ENCODE measurements around the gene ZKSCAN5.

Gene ZKSCAN5

GRCh38 chr7:99504603-99505323 lies at the start of gene ZKSCAN5:
Gene ZKSCAN5 (plus strand): TSS chr7:99504662. CDS start chr7:99506045, 1,383 bp downstream.
- peak; percentile 91 for DNase-seq (ENCODE audit: low read depth, low spot score)

- DNase-seq (ENCODE audit: low read depth, low spot score): no peak
Measured at GRCh38 chr7:99455874-99456273, 48.6 kb upstream of the ZKSCAN5 start.

- DNase-seq (ENCODE audit: low read depth, low spot score): no peak
Measured at GRCh38 chr7:99456288-99456687, 48.2 kb upstream of the ZKSCAN5 start.

- DNase-seq (ENCODE audit: low read depth, low spot score): no peak
Measured at GRCh38 chr7:99457050-99457649, 47.3 kb upstream of the ZKSCAN5 start.

- no peak for DNase-seq (ENCODE audit: low read depth, low spot score)
Measured at GRCh38 chr7:99457650-99458493, 46.6 kb upstream of the ZKSCAN5 start.

- DNase-seq (ENCODE audit: low read depth, low spot score): no peak
Measured at GRCh38 chr7:99459087-99459486, 45.4 kb upstream of the ZKSCAN5 start.

- DNase-seq (ENCODE audit: low read depth, low spot score): no peak
Measured at GRCh38 chr7:99460651-99461050, 43.8 kb upstream of the ZKSCAN5 start.

- no peak for DNase-seq (ENCODE audit: low read depth, low spot score)
Measured at GRCh38 chr7:99461221-99461620, 43.2 kb upstream of the ZKSCAN5 start.

GRCh38 chr7:99465421-99465768 lies 39.1 kb upstream of the ZKSCAN5 start:
- DNase-seq (ENCODE audit: low read depth, low spot score): no peak

GRCh38 chr7:99468336-99468918 lies 36.0 kb upstream of the ZKSCAN5 start:
- no peak for DNase-seq (ENCODE audit: low read depth, low spot score)

- DNase-seq (ENCODE audit: low read depth, low spot score): no peak
Measured at GRCh38 chr7:99469381-99470065, 34.9 kb upstream of the ZKSCAN5 start.

GRCh38 chr7:99472561-99473314 lies 31.7 kb upstream of the ZKSCAN5 start, which contains the start of gene ZNF789:
Gene ZNF789 (plus strand): TSS chr7:99472890. CDS start chr7:99476457, 3,567 bp downstream.
- DNase-seq (ENCODE audit: low read depth, low spot score): peak; percentile 97

- DNase-seq (ENCODE audit: low read depth, low spot score): no peak
Measured at GRCh38 chr7:99473315-99473596, 31.2 kb upstream of the ZKSCAN5 start.

GRCh38 chr7:99476107-99476506 lies 28.4 kb upstream of the ZKSCAN5 start:
- no peak for DNase-seq (ENCODE audit: low read depth, low spot score)

GRCh38 chr7:99478464-99479440 lies 25.7 kb upstream of the ZKSCAN5 start:
- no peak for DNase-seq (ENCODE audit: low read depth, low spot score)

- DNase-seq (ENCODE audit: low read depth, low spot score): no peak
Measured at GRCh38 chr7:99485094-99485493, 19.4 kb upstream of the ZKSCAN5 start.

GRCh38 chr7:99489235-99489634 lies 15.2 kb upstream of the ZKSCAN5 start:
- DNase-seq (ENCODE audit: low read depth, low spot score): no peak

- no peak for DNase-seq (ENCODE audit: low read depth, low spot score)
Measured at GRCh38 chr7:99490878-99491277, 13.6 kb upstream of the ZKSCAN5 start.

GRCh38 chr7:99493823-99494222 lies 10.6 kb upstream of the ZKSCAN5 start:
- no peak for DNase-seq (ENCODE audit: low read depth, low spot score)

Data from activated naive CD8-positive, alpha-beta T cell treated with anti-CD3 and anti-CD28 coated beads, Interleukin-2, amount 50 U/mL, for 16 hours (primary cell).